ENCODE data around the gene TMEM185B. TPM values are rescaled to one million over a fixed set of nuclear protein-coding genes. Genes with fewer than 3 reads are reported as not detected.

The TMEM185B gene
- total and polyA plus RNA-seq, 2 of the 4 experiments (the other 2 are of a cell fraction) = 17.7 to 26.1 TPM

GRCh38 chr2:120223034-120223912, at the start of gene TMEM185B (continued):
- peak; percentile 17; the same call in 1 of the 2 replicates for TF ChIP-seq CTCF (conservative IDR thresholded peaks at IDR 0.05; ENCODE audit: low read depth, low read length)
- peak; percentile 77; the same call in 1 of the 2 replicates for TF ChIP-seq MXI1 (IDR thresholded peaks at IDR 0.05; ENCODE audit: borderline replicate concordance, low read depth, low read length)

Data from IMR-90 (cell line).